T-helper 2 cell treated with Interferon-gamma antibody and Interleukin-4, amounts not matched to agents 5 μg/mL and 100 μg/mL, for 36 hours (primary cell): ENCODE measurements around the gene NELFB.

Source experiments
- DNase-seq: peaks from one replicate; pipeline ENCODE4 v3.0.0; 2021; ENCODE audit warnings: low spot score
- H3K27ac Mint-ChIP-seq: one replicate; pipeline ENCODE4 v1.8.0; 2021; ENCODE audit warnings: mild to moderate bottlenecking, mixed read lengths
- H3K27me3 Mint-ChIP-seq: one replicate; pipeline ENCODE4 v1.8.0; 2021; ENCODE audit warnings: low read depth, mixed read lengths
- H3K36me3 Mint-ChIP-seq: one replicate; pipeline ENCODE4 v1.8.0; 2021; ENCODE audit warnings: low read depth, mixed read lengths
- H3K4me1 Mint-ChIP-seq: one replicate; pipeline ENCODE4 v1.8.0; 2021; ENCODE audit warnings: low read depth, mixed read lengths
- H3K4me3 Mint-ChIP-seq: one replicate; pipeline ENCODE4 v1.8.0; 2022; ENCODE audit warnings: mild to moderate bottlenecking, moderate library complexity, mixed read lengths
- H3K9me3 Mint-ChIP-seq: one replicate; pipeline ENCODE4 v1.8.0; 2021; ENCODE audit warnings: mixed read lengths

Gene NELFB

DNA sequence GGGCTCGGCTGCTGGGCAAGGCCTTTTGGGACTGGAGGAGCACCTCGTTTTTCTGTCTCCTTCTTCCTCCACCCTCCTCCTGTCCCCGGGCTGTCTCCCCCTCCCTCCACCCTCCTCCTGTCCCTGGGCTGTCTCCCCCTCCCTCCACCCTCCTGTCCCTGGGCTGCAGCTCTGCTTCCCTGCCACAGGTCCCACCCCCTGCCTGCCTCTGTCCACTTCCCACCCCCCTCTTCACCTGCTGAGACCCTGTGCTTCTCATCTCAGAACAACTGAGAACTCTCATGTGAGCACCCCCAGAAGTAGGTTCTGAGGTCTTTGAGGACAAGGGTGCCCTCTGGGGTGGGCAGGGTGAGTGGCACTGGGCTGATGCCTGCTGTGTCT, 16.6 kb downstream of the NELFB start:
- no peaks in the 10 kb centered on the region for H3K27me3 Mint-ChIP-seq
- peak overlapping the region; percentile 55 for H3K27ac Mint-ChIP-seq
- H3K4me1 Mint-ChIP-seq, result peaks cover 12% of the 10 kb centered on the region
- no peak overlapping the region for H3K4me3 Mint-ChIP-seq
- H3K36me3 Mint-ChIP-seq, result peaks cover 17% of the 10 kb centered on the region
- DNase-seq, result no peak
- no peaks in the 10 kb centered on the region for H3K9me3 Mint-ChIP-seq

DNA sequence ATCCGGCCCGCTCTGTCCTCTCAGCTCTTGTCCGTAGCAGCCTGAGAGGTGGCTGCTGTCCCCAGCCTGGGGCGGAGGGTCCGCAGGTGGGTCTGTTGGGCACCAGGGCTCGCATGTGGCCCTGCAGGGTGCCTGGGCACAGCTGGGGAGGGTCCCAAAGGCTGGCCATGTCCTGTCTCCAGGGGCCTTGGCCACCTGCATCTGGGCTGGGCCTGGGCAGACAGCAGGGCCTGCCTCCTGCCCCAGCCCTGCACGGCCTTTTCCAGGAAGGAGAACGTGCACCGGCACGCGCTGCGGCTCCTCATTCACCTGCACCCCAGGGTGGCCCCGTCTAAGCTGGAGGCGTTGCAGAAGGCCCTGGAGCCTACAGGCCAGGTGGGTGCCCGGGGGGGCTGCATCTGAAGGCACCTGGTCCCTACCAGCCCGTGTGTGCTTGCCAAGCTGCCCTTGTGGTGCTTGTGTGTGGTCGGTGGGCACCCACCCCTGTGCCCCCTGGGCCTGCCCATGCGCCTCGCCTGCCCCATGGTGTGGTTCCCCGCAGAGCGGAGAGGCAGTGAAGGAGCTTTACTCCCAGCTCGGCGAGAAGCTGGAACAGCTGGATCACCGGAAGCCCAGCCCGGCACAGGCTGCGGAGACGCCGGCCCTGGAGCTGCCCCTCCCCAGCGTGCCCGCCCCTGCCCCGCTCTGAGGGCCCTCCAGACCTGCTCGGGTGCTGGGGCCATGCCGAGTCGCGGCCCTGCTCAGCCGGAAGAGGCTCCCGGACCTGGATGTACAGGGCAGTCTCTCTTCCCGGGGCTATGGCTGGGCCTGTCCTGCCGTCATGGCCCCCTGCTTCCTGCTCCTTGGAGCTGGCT, 17.3 kb downstream of the NELFB start:
- H3K4me3 Mint-ChIP-seq, result no peak overlapping the region
- peaks cover 16% of the 10 kb centered on the region for H3K4me1 Mint-ChIP-seq
- H3K27ac Mint-ChIP-seq, result no peak overlapping the region
- H3K9me3 Mint-ChIP-seq, result no peaks in the 10 kb centered on the region
- no peak for DNase-seq
- H3K27me3 Mint-ChIP-seq, result no peaks in the 10 kb centered on the region
- H3K36me3 Mint-ChIP-seq, result peaks cover 17% of the 10 kb centered on the region

DNA sequence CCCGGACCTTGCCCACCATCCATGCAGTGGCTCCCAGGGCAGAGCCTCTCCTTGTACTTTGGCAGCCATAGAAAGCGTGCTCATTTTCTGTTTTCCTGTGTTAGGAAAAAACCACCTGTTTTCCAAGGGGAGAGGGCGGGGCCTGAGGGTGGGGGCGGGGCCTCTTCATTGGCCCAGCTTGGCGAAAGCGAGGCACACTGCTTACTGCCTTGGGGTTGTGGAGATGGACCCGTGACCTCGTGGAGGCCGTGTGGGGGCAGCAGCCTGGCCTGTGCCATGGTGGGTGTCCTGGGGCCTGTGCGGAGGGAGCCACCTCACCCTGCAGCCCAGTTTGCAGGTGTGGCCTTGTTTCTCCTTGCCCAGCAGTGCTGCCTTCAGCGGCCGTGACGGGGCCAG, 18.0 kb downstream of the NELFB start:
- no peak for DNase-seq
- Mint-ChIP-seq H3K4me3 (no peak overlapping the region), H3K27ac (no peak overlapping the region), H3K9me3 (no peaks in the 10 kb centered on the region), H3K27me3 (no peaks in the 10 kb centered on the region), H3K36me3 (peaks cover 17% of the 10 kb centered on the region), H3K4me1 (peaks cover 16% of the 10 kb centered on the region)

GRCh38 chr9:137273611-137274320, 18.6 kb downstream of the NELFB start:
- Mint-ChIP-seq H3K27me3 (no peaks in the 10 kb centered on the region), H3K27ac (no peak overlapping the region), H3K9me3 (no peaks in the 10 kb centered on the region), H3K4me3 (no peak overlapping the region), H3K4me1 (peaks cover 14% of the 10 kb centered on the region), H3K36me3 (peaks cover 13% of the 10 kb centered on the region)
- DNase-seq, result no peak

DNA sequence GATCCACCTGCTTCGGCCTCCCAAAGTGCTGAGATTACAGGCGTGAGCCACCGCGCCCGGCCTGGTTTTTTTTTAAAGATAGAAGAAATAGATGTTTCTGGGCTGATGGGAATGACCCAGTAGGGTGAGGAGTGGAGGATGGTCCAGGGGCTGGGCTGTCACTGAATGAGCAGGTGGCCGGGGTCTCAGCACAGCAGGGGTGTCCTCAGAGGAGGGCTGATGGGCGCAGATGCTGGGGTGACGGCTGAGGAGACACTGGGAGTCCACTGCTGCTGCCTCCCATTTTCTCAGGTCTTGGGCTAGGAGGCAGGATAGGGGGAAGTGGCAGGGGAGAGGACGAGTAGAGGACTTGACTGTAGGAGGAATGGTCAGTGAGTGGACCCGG, 20.1 kb downstream of the NELFB start:
- H3K4me3 Mint-ChIP-seq, result no peak overlapping the region
- H3K4me1 Mint-ChIP-seq, result peaks cover 14% of the 10 kb centered on the region
- H3K9me3 Mint-ChIP-seq, result no peaks in the 10 kb centered on the region
- H3K27ac Mint-ChIP-seq, result peak overlapping the region; percentile 70
- no peak for DNase-seq
- H3K36me3 Mint-ChIP-seq, result peaks cover 4% of the 10 kb centered on the region
- H3K27me3 Mint-ChIP-seq, result no peaks in the 10 kb centered on the region

DNA sequence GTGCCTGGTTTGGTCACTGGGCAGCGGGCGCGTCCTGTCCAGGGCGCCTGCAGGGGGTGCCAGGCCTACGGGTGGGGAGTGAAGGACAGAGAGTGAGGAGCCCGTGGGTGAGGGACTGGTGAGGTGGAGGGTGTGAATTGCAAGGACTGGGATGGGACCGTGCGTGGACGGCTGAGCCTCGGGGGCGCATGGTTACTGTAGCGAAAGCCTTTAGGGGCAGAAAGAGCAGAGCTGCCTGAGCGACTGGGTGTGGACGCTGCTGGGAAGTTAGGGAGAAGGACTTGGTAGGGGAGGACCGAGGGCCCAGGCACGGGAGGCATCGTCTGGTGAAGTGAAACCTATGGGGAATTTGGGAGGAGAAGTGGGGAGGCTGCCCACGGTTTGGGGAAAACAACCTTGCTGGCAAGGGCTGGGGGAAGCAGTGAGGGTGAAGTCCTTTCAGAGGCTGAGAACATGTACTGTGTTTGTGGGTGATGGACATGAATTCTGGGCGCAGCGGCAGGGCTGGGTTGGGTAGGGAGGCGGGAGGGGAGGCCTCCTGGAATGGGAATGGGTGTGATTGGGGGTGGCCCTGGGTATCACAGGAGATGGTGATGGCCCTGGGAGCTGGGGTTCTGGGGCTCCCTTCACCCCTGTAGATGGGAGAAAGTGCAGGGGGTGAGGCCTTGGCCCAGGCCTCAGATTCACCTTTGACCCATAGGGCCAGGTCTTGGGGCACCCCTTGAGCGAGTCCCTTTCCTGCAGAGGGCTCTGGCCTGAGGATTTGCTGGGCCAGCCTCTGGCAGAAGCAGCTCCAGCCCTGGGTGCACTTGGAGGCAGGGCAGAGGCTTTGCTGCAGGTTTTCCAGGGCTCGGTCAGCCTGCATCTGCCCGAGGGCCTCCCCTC, 20.7 kb downstream of the NELFB start:
- Mint-ChIP-seq H3K9me3 (no peaks in the 10 kb centered on the region), H3K36me3 (peaks cover 4% of the 10 kb centered on the region), H3K27me3 (no peaks in the 10 kb centered on the region), H3K4me1 (peaks cover 14% of the 10 kb centered on the region), H3K27ac (peak overlapping the region; percentile 70), H3K4me3 (no peak overlapping the region)
- no peak for DNase-seq

GRCh38 chr9:137276473-137277328, 21.6 kb downstream of the NELFB start:
- Mint-ChIP-seq H3K9me3 (no peaks in the 10 kb centered on the region), H3K4me1 (peaks cover 10% of the 10 kb centered on the region), H3K36me3 (peaks cover 4% of the 10 kb centered on the region), H3K27me3 (no peaks in the 10 kb centered on the region), H3K4me3 (peak overlapping the region; percentile 74), H3K27ac (peak overlapping the region; percentile 87)
- no peak for DNase-seq

DNA sequence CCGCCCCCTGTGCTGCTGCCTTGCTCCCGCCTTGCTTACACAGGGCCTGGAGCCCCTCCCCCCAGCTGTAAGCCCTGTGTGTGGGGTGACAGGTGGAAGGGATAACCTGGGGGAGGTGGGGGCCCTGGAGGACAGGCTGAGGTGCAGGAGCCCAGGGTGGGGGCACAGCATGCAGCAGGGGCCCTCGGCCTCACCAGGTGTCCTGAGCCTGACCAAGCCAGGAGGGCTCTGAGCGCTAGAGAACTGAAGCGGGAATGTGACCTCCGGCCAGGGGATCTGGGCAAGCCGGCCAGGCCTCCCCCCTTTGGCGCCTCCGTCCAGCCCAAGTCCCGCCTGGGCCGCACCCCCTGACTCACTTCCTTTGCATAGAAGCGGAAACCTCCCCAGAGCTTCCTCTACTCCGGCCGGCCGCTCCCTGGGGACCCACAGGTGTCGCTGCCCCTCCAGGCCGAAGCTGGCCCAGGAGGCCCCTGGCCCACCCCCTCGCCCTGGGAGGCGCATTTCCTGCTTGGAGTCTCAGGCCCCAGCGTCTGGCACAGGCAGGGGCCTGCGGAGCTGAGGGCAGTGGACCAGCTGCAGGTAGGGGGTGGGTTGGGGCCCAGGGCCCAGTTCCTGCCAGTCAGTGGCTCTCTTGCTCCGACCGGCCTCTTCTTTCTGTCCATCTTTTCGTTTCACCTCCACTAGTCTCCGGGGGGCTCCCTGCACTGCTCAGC, 22.4 kb downstream of the NELFB start, which contains the start of gene TOR4A:
TOR4A (plus strand) TSS at position 398 of the 713 bp plus-strand sequence. CDS start 964 bp downstream, outside the sequence.
- peak within 1 kb of the TSS; percentile 87 for H3K27ac Mint-ChIP-seq
- peaks cover 8% of the 10 kb centered on the region for H3K36me3 Mint-ChIP-seq
- peaks cover 11% of the 10 kb centered on the region for H3K4me1 Mint-ChIP-seq
- H3K9me3 Mint-ChIP-seq, result no peaks in the 10 kb centered on the region
- H3K27me3 Mint-ChIP-seq, result no peaks in the 10 kb centered on the region
- peak; percentile 62 for DNase-seq
- peak within 1 kb of the TSS; percentile 93 for H3K4me3 Mint-ChIP-seq

DNA sequence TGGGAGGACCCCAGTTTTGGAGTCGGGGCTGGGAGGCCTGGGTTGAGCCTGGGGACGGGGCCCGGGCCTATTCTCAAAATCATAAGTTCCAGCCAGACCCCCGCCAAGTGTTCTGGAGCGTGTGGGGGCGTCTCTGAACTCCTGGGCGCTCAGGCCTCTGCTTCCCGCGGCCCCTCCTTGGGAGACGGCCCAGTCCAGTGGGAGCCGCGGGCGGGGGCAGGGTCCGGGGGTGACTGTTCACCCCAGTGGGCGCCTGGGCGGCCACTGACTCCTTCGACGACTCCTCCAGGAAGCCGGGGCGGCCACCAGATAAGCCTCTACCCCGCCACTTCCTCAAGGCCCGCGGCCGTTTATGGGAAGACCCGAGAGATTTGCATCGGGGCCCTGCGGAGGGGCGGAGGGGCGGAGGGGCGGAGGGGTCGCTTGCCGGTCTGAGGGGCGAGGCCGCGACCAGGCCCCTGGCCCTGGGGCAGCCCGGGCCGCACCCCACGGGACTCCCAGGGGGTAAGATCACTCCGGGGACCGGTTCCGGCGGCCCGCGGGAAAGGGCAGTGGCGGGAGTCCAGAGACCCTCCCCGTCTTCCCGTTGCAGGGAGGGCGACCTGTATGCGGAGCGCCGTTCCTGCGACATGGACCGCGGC, 23.1 kb downstream of the NELFB start:
- no peaks in the 10 kb centered on the region for H3K9me3 Mint-ChIP-seq
- DNase-seq, result no peak
- no peaks in the 10 kb centered on the region for H3K27me3 Mint-ChIP-seq
- peaks cover 14% of the 10 kb centered on the region for H3K4me1 Mint-ChIP-seq
- H3K4me3 Mint-ChIP-seq, result peak overlapping the region; percentile 93
- H3K27ac Mint-ChIP-seq, result peak overlapping the region; percentile 85
- H3K36me3 Mint-ChIP-seq, result peaks cover 9% of the 10 kb centered on the region

DNA sequence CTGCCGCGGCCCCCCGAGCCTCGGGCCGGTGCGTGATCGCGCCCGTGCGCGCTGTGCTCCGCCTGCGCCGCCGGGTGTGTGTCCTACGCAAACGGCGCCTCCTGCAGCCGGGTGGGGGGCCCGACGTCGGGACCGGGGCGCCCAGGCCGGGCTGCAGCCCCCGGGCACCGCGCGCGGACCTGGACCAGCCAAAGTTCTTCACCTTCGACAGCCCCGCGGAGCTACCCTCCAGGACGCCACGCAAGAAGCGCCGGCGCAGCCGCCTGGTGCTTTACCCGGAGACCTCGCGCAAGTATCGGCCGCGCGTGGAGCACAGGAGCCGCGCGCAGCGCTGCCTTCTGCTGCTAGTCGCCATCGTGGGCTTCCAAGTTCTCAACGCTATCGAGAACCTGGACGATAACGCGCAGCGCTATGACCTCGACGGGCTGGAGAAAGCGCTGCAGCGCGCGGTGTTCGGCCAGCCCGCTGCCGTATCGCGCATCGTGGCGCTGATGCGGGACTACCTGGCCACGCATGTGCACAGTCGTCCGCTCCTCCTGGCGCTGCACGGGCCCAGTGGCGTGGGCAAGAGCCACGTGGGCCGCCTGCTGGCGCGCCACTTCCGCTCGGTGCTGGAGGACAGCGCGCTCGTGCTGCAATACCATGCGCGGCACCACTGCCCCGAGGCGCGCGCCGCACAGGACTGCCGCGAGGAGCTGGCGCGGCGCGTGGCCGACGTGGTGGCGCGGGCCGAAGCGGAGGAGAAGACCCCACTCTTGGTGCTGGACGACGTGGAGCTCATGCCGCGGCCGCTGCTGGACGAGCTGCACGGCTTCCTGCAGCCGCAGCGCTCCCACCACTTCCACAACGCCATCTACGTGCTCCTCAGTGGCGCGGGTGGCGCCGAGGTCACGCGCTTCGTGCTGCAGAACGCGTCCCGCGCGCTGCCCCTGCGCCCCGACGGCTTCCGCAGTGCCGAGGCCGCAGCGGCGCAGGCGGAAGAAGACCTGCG, 23.9 kb downstream of the NELFB start:
- H3K4me1 Mint-ChIP-seq, result peaks cover 14% of the 10 kb centered on the region
- H3K4me3 Mint-ChIP-seq, result no peak overlapping the region
- peaks cover 5% of the 10 kb centered on the region for H3K36me3 Mint-ChIP-seq
- H3K9me3 Mint-ChIP-seq, result no peaks in the 10 kb centered on the region
- no peak overlapping the region for H3K27ac Mint-ChIP-seq
- no peaks in the 10 kb centered on the region for H3K27me3 Mint-ChIP-seq
- no peak for DNase-seq

- Mint-ChIP-seq H3K36me3 (peaks cover 6% of the 10 kb centered on the region), H3K27me3 (no peaks in the 10 kb centered on the region), H3K4me1 (peaks cover 14% of the 10 kb centered on the region), H3K27ac (no peak overlapping the region), H3K9me3 (no peaks in the 10 kb centered on the region), H3K4me3 (no peak overlapping the region)
- DNase-seq, result no peak
These were observed 24.8 kb downstream of the NELFB start for GRCh38 chr9:137279741-137280473.
